Activated T-cell treated with anti-CD3 and anti-CD28 coated beads for 48 hours (primary cell): ENCODE measurements around the gene BRPF3.

Source experiments
- DNase-seq: peaks from one replicate; pipeline ENCODE4 v3.0.0-alpha.2; 2020; ENCODE audit warnings: low read depth

The BRPF3 gene

DNA sequence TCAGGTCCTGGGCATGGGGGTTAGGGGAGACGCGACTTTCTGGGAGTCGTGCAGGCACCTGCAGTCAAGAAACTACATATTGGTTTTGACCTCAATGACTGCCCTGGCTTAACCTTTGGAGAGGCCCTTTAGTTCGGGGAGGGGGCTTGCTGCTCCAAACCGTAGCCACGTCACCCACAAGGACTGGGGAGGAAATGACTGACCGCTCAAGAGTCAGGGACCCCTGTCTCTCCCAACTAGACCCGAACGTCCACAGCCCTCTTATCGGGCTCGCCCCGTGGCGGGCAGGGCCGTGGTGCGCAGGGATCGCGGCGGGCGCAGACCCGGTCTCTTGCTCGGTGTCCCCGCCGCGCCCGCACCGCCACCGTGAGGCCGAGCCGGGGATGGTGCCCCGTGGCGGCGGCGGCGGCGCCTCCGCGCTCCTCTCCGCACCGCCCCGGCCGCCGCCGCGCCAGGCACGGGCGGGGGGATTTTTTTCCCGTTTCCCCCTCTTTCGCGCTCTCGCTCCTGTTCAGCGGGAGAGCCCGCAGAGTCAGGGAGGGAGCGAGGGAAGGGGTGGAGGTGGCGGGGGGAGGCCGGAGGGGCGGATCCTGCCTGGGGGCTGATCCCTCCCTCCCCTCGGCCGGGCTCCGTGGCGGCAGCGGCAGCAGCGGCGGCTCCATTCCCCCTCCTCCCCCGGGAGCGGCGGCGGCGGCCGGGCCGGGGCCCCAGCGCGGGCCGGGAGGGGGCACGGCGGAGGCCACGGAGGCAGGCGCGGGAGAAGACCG, at the start of gene BRPF3:
BRPF3 (plus strand) TSS at position 632 of the 767 bp plus-strand sequence. CDS start 3,579 bp downstream, outside the sequence.
- peak; percentile 77 for DNase-seq

DNA sequence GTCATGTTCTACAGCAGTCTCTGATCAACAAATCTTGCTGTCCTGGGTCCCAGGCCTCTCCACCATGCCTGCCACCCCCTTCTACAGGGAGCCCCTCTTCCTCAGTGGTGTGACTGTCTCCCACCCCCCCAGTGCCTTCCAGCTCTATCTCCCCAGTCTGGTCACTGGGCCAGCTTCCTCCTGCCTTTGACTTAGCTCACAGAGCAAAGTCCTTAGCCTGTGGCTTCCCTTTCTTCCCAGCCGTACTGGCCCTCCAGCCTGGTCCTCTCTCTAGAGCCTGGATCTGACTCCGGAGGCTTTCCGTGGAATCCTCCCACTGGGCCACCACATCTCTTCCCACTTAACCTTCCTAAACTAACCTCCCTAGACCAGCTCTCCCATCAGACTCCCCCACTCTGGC, 49.2 kb upstream of the BRPF3 start:
- no peak for DNase-seq

- DNase-seq, result no peak
Observed at GRCh38 chr6:36149476-36149875, 47.1 kb upstream of the BRPF3 start.

GRCh38 chr6:36150283-36150682, 46.3 kb upstream of the BRPF3 start:
- no peak for DNase-seq

DNA sequence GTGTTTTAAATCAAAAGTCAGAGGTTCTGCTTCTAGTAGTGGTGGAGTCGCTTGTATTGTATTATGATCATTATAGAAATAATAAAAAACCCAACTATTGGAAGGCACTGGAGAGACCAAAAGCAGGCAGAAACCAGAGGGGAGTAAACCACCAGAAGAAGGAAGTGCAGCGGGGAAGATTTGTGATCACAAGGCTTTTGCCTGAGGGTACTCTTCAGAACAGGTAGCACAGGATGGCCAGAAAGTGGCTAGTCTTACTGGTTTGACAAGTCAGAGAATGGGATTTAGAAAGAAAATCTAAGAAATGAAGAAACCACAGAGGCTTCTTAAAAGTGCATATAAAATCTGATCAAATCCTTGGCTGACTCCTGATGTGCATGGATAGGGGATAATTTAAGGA, 42.3 kb upstream of the BRPF3 start:
- no peak for DNase-seq

GRCh38 chr6:36155662-36156061, 40.9 kb upstream of the BRPF3 start:
- no peak for DNase-seq

DNA sequence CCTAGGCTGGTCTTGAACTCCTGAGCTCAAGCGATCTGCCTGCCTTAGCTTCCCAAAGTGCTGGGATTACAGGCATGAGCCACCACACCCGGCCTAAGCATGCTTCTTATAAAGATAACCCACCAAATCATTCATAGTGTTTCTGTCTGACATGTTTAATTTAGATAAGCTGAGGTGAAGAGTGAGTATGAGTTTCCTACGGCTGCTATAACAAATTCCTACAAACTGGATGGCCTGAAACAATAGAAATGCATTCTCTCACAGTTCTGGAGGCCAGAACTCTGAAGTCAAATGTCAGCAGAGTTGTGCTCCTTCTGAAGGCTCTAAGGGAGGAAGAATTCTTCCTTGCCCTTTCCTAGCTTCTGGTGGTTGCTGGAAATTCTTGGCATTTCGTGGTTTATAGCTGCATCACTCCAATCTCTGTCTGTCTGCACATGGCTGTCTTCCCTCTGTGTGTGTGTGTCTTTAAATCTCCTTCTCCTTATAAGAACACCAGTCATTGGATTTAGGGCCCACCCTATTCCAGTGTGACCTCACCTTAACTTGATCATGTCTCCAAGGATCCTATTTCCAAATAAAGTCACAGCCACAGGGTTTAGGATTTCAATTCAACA, 36.3 kb upstream of the BRPF3 start:
- no peak for DNase-seq

DNA sequence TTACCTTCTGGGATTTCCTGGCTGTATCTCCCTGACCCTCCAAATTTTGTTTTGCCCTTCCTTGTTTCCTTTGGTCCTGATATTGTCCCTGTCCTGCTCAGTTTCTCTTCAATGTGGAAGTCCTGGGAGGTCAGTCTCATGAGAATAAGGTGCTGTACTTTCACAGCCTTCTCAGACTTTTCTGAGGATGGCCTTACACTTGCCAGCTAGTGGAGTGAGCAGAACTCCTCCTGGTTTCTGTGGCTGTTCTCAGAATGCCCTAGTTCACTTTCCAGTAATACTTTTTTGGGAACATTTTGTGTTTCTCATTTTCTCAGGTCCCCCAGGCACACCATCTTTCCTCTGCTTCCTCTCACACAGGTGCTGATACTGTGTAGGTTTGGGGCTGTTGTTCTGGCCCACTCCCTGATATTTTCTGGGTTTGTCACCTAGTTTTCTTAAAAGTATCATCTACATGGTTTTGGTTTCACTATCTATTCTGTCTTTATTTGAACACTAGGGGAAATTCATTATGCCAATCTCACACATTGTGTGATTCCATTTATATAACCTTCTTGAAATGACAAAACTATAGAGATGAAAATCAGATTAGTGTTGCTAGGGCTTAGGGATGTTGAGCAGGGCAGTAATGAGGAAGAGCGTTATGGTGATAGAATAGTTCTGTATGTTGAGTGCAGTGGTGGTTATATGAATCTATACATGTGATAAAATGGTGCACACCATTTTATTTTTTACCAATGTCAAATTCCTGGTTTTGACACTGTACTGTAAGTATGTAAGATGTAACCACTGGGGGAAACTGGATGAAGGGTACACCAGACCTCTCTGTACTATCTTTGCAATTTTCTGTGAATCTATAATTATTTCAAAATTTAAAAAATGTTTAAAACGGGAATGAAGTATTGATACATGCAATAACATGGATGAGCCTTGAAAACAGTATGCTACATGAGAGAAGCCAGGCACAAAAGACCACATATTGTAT, 27.2 kb upstream of the BRPF3 start:
- no peak for DNase-seq

DNA sequence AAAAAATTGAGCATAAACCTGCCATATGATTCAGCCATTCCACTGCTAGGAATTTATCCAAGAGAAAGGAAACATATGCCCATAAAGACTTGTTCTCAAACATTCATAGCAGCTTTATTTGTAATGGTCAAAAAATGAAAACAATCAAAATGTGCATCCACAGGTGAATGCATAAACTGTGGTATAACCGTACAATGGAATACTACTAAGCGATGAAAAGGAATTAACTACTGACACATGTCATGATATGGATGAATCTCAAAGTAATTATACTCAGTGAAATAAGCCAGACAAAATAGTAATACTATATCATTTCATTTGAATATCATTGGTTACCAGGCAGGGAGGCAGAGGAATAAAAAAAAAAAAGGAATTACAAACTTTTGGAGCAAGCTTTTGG, 25.8 kb upstream of the BRPF3 start:
- no peak for DNase-seq

DNA sequence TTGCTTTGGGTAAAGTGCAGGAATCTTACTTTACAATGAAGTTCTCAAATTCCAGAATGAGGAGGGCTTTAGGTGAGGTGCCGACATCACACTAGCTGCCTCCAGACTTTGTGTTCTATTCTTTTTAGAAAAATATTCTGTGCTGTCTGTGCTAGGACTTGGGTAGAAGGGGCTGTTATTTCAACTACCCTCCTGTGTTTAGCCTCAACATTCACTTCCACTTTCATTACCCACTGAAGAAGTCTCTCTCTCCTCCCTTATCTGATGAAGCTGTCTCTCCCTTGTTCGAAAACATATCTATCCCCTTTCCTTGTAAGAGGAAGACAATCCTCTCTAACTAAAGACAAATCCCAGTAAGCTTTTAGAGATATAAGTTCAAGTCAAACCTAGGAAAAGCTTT, 25.0 kb upstream of the BRPF3 start:
- no peak for DNase-seq

DNA sequence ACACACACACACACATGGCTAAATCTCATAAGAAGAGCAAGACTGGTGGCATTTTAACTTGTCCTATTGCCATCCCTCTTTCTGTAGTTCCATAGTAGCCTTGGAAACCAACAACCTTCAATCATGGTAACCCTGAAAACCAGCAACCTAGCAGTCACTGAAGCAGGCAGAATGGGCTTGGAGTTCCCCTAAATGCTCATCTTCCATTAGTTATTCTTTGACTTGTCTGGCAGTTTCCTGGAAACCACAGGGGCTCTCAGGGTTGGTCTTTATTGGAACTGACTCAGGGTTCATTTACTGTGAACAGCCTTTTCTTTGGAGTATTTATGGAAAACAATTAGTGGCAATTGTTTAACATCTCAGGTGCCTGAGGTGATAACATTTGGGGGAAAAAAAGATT, 19.4 kb upstream of the BRPF3 start:
- no peak for DNase-seq

DNA sequence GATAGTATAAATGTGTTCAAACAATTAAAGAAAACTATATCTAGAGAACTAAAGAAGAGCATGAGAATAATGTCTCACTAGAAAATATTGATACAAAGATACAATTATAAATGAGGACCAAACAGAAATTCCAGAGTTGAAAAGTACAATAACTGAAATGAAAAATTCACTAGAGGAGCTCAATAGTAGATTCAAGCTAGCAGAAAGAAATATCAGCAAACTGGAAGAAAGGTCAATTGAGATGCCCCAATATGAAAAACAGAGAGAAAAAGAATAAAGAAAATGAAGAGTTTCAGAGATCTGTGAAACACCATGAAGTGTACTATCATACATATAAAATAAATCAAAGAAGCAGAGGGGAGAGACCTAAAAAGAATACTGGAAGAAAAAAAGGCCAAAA, 18.0 kb upstream of the BRPF3 start:
- DNase-seq, result no peak

GRCh38 chr6:36180126-36180525, 16.4 kb upstream of the BRPF3 start:
- DNase-seq, result no peak

DNA sequence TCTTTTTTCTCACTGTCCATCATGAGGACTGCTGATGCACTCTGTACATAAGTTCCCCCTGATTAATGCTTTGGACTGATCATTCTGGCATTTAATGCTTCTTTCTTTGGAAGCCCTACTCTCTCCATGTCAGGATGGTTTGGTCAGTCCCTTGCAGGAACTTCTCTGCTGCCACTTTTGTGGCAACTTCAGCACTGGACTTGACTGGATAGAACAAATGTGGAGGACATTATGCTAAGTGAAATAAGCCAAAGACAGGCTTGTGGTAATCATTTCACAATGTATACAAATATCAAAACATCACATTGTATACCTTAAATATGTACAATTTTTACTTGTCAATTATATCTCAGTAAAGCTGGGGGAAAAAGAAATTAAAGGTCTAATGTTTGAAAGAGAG, 12.2 kb upstream of the BRPF3 start:
- no peak for DNase-seq

DNA sequence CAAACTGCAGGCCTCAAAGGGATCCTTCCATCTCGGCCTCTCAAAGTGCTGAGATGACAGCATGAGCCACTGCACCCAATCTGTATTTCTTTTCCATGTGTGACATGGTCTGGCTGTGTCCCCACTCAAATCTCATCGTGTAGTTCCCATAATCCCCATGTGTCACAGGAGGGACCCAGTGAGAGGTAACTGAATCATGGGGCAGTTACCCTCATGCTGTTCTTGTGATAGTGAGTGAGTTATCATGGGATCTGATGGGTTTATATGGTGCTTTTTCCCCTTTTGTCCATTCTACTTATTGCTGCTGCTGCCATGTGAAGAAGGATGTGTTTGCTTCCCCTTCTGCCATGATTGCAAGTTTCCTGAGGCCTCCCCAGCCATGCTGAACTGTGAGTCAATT, 10.3 kb upstream of the BRPF3 start:
- no peak for DNase-seq

GRCh38 chr6:36187446-36187845, 9.1 kb upstream of the BRPF3 start:
- DNase-seq, result no peak

DNA sequence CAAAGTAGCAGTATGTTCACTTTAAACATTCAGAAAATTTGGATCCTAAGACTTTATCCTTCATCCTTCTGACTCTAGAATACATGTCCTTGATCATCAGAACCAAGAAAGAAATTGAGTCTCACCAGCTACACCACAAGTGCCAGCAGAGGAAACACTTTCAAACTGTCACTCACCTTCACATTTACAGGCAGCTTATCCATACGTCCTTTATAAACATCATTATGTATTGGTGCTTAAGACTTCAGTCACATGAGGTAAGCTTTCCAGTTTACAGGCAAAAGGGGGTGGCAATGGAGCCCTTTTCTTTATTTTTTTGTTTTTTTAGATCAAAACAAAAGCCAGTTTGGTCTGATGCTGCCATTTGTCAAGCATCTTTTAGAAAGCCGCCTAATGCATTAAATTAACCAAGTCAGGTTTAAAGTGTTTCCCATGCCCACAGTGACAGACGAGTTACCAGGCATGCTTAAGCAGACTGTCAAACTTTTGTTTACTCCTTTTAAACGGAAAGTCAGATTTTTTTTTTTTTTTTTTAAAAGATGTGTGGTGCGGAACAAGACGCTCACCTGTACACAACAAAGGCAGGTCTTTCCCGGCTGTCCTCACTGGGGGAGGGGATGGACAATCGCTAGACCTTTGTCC, 952 bp upstream of the BRPF3 start:
- DNase-seq, result no peak

DNA sequence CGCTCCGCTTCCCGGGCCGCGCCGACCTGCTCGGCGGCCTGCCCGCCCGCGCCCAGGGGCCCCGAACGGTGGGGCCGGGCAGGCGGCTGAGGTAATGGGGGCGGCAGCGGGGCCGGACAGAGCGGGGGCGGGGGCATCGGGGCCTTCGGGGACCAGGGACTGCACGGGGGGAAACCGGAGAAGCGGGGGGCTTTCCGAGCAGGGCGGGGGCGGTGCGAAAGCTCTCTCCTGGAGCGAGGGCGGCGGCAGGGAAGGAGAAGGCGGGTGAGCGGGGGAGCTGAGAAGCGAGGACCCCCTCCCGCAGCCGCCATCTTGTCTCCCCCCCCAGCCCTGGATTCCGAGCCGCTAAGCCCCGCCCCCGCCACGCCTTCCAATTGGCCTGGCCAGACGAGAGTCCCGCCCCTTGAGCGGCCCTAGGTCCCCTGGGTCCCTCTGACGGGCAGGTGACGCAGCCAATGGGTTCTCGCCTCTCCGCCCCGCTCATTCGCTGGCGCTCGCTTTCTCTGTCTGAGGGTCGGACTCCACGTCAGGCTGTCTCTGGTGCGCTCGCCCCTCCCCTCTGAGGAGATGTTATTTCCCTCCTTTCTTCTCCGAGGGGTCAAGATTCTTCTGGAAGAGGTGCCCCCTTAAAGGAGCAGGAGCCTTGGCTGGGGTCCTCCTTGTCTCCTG, 470 bp downstream of the BRPF3 start:
- DNase-seq, result peak; percentile 100

DNA sequence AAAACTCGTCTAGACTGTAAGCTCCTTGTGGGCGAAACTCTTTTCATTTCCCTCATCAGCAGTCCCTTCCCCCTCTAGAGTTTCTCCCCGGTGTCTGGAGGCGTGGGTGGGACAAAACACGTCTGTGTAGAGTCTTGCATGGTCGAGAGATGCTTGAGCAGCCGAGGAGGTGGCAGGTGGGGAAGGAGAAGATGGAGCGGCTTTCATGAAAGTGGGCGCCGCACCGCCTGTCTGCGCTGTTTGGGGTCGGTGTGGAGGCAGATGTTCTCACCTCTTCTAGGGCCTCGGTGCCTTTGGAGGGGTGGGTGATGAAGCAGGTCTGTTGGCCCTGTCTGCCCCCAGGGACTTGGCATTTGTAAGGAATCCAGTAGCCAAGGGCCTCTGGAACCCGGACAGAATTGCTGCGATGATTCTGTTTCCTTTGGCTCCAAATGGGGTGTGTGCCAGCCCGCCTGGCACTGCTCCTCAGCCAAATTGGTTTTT, 1.2 kb downstream of the BRPF3 start:
- no peak for DNase-seq

DNA sequence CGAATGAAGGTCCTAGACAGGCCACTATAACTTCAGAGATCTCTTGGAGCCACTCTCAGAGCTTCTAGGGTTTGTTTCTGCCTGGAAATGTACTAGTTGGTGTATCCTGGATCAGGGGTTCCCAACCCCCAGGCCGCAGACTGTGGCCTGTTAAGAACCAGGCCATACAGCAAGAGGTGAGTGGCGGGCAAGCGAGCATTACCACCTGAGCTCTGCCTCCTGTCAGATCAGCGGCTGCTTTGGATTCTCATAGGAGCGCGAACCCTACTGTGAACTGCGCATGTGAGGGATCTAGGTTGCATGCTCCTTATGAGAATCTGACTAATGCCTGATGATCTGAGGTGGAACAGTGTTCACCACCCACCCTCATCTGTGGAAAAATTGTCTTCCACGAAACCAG, 2.4 kb downstream of the BRPF3 start:
- DNase-seq, result no peak

DNA sequence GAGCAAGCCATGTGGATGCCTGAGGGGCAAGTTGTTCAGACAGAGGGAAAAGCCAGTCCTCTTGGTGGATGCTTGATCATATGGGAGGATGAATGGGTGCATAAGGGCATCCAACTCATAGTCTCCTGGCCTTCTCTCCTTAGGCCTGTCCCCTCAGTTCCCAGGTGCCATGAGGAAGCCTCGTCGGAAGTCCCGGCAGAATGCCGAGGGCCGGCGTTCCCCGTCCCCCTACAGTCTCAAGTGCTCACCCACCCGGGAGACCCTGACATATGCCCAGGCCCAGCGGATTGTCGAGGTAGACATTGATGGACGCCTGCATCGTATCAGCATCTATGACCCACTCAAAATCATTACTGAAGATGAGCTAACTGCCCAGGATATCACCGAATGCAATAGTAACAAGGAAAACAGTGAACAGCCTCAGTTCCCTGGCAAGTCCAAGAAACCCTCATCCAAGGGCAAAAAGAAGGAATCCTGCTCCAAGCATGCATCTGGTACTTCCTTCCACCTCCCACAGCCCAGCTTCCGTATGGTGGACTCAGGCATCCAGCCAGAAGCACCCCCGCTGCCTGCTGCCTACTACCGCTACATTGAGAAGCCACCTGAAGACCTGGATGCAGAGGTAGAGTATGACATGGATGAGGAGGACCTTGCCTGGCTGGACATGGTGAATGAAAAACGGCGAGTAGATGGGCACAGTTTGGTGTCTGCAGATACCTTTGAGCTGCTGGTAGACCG, 3.8 kb downstream of the BRPF3 start:
- no peak for DNase-seq
